Retina (tissue), 1 donor: ENCODE results near the gene NBPF1.
A peak's percentile ranks its signal among the peaks of the same experiment; 100 is the strongest.
"Not testable (repeated sequence)": the region's sequence is repeated elsewhere in the genome, so short reads cannot be mapped to it uniquely, and the experiment has no call there.

Experiments
- DNase-seq: peaks from one replicate; pipeline ENCODE4 v3.0.0-alpha.2; 2016

NBPF1 gene

DNA sequence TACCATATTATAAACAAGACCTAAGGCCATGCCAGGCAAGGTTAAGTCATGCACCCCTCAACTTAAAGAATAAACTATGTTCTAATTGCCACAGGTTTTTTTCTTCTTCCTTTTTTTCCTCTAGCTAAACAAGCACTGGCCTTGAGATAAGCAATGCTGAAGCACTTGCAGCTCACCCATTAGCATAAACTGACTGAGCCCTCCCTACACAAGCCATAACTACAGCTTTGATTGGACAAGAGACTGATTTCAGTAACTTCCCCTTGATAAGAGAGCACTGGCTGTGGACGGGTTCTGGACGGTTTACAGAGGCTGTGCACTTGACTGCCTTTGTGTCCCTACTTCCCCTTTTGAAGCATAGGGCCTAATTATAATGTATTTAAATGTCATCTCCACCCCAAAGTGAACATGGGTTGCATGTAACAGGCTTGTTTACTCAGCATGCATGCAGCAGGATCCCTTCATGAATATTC lies 72.9 kb downstream of the NBPF1 start:
- not testable (repeated sequence) for DNase-seq

GRCh38 chr1:16537528-16537927 lies 75.8 kb downstream of the NBPF1 start:
- not testable (repeated sequence) for DNase-seq

DNA sequence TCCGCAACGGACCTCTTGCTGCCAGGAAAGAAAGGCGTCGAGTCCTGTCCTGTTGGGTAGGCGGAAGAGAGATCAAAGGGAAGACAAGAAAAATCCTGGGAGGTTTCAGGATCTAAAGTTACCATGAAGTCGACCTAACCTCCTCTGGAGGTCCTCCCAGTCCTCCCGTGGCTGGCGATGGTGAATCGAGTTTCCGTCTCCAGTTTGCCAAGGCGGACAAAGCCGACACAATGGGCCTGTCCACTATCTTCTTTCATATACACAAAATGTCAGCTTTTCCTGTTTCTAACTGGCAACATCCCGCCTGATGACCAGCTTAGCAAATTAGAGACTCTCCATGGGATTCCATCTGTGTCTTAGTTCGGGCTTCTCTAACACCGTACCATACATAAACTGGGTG lies 76.6 kb downstream of the NBPF1 start:
- DNase-seq = not testable (repeated sequence)

- not testable (repeated sequence) for DNase-seq
Observed at GRCh38 chr1:16535898-16536297, 77.5 kb downstream of the NBPF1 start.

GRCh38 chr1:16535487-16535886 lies 77.9 kb downstream of the NBPF1 start:
- peak; percentile 76 for DNase-seq

DNA sequence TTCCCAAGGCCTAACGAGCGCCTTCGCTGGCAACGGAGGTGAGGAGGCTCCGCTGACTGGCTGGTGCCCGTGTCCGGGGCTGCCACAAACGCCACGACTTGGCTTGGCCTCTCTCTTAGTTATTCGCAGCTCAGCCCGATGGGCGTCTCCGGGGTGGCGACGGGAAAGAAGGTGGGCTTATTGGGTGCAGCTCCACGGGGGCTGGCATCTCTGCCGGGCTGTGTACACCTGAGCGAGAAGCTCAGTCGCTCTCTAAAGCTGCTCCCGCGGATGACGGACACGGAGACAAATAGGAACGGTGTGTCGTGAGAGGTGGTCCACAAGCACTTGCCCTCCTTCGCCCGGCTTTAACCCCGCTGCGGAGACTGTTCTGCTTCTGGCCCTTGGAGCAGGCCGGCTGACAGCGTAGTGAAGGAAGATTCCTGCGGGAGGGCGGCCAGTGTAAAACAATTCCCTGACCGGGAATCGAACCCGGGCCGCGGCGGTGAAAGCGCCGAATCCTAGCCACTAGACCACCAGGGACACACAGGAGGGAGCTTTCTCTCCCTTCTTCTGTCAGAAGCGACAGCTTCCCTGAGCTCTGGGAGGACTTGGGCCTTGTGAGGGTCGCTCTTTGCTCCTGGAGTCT lies 78.4 kb downstream of the NBPF1 start:
- peak; percentile 83 for DNase-seq

- peak; percentile 32 for DNase-seq
Observed at GRCh38 chr1:16534239-16534828, 79.0 kb downstream of the NBPF1 start.

DNA sequence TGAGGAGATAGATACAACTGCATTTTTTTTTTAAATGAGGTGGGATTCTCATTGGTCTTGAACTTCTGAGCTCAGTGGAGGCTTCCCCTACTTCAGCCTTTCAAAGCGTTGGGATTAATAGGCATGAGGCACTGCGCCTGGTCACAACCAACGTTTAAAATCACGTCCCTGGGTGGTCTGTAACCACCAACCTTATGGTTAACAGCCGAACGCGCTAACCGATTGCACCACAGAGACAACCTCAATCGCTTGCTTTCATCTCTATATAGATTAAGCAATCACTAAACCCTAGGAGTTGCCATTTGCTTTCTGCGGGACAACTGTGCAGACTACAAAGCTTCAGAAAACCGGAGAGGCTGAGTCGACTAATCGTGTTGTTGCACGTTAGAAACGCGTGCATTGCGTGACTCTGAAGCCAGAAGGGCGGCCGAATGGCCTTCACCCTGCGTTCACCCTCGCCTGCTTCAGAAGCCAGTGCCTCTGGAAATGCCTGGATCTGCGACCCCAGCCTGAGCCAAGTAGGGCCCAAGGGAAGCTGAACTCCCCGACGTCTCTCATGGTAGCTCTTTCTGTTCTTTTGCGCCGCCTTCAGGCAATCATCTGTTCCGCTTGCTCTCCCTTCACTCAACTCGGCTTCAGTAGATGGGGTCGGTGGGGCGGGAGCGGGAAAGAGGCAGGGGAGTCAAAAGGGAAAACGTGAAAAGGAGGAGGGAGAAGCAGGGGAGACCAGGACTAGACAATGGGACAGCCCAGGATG lies 81.0 kb downstream of the NBPF1 start:
- DNase-seq = peak; percentile 48

DNA sequence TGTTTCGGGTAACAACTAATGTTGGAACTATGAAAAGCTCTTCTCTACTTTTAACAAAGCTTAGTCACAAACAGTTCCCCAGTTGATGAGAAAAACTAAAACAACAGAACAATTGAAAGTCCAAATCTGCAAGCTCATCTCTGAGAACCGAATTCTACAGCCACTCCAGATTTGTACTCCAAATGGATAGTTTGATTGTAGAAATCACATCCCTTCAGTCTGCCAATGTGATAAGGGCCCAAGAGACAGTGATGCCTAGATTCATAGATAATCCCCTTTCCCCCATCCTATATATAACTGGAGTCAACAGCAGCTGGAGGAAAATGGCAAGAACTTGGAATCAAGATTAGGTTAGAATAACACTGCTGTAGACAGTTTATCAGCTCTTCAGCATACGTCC lies 85.0 kb downstream of the NBPF1 start:
- DNase-seq = not testable (repeated sequence)

DNA sequence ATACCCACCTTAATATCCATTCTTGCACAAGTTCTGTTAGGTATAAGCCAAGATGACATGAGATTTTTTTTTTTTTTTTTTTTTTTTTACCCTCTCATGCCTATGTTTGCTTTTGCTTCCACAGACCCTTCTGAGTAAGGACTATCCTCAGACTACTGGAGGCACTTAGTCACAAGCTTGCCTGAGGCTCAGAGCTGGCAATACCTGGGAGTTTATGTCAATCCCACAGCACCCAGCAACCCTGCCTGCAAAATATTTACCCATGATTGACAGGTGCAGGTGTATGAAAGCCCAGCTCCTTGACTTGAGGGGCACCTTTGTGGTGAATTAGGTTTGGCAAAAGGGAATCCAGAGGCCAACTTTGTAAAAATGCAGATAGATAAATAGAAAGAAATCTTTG lies 87.6 kb downstream of the NBPF1 start:
- not testable (repeated sequence) for DNase-seq

DNA sequence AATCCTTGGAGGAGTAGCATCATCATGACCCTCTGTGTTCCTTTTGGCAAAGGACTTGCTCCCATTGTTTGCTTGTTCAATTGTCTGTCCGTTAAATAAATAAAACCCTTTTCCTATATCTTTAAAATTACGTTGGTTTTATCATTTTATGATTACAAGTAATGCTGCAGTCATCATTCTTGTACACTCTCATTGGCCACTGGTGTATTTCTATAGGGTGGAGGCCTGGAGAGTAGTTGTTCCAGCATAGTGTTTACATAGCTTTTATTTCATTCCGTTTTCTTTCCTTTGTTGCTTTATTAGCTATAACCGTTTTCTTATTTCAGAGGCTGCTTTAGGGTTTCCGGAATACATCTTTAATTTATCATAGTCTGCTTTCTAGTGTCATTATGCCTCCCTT lies 91.7 kb downstream of the NBPF1 start:
- DNase-seq = not testable (repeated sequence)

GRCh38 chr1:16521288-16521583 lies 92.1 kb downstream of the NBPF1 start:
- DNase-seq = no peak

GRCh38 chr1:16520435-16521287 lies 92.7 kb downstream of the NBPF1 start:
- peak; percentile 66 for DNase-seq

DNA sequence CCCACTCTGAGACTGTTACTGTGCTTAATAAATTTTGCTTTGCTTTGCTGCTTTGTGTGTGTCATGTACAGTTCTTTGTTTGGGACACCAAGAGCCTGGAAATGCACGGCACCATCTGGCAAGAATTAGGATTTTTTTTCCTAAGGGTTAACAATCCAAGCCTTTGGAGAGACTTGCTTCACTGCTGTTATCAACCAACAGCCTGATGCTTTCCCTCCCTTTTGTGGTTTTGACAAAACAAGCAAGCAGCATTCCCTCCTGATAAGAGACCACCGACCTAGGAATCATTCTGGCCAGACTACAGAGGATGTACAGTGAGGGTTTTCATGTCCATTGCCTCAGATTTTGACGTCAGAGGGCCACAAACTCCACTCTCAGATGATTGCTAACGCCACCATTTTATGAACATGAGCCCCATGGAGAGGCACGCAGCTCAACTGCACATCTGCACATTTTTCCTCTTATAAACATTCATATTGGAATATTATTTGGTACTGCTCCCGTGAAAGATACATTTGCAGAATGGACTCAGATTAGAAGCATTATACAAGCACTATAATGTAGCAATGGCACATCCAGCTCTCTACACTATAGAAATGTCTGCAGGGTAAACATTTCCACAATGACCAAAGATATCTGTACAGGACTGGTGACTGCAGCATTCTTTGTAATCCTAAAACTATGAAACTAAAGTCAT lies 94.0 kb downstream of the NBPF1 start:
- not testable (repeated sequence) for DNase-seq

GRCh38 chr1:16518913-16519254 lies 94.5 kb downstream of the NBPF1 start:
- DNase-seq = not testable (repeated sequence)

- DNase-seq = not testable (repeated sequence)
Observed at GRCh38 chr1:16516694-16517410, 96.5 kb downstream of the NBPF1 start.

DNA sequence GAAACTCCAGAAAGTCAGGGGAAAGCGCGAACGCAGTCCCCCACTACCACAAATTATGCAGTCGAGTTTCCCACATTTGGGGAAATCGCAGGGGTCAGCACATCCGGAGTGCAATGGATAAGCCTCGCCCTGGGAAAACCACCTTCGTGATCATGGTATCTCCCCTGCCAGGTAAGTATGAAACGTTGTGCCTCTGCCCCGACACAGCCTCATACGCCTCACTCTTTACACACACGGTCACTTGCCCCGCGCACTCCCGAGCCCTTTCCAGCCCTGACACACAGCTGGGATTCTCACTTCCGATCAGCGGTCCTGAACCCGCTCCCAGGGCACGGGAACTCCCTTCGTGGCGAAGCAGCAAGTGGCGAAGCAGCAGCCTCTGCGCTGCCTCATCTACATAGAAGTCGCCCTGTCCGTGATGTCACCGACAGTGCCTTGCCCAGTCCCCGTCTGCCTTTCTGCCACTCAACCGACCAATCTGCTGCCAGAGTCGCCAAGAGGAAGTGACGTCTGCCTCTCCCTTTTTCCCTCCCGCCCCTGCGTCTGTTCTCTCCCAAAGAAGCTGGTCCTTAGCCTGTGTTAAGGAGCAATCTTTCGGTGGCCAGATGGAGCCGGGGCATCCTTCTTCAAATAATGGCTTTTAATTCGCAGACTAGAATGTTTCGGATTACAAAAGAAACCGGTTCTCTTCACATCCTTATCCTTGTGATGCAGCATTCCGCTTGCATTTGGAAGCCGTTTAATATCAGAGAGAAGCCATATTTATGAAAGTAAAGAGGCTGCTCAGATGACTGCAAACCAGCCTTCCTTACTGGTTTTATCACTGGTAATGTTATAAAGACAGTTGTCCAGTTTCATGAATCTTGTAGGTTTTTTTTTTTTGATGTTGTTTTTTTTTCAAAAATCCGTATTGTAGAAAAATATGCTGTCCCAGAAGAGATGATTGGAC lies 99.0 kb downstream of the NBPF1 start, which contains the start of gene RNU1-1:
TSS of gene RNU1-1 (minus strand) at position 179 of the 949 bp plus-strand sequence.
- DNase-seq = peak; percentile 89

- DNase-seq = peak; percentile 88
Observed at GRCh38 chr1:16513412-16514106, 99.8 kb downstream of the NBPF1 start.

DNA sequence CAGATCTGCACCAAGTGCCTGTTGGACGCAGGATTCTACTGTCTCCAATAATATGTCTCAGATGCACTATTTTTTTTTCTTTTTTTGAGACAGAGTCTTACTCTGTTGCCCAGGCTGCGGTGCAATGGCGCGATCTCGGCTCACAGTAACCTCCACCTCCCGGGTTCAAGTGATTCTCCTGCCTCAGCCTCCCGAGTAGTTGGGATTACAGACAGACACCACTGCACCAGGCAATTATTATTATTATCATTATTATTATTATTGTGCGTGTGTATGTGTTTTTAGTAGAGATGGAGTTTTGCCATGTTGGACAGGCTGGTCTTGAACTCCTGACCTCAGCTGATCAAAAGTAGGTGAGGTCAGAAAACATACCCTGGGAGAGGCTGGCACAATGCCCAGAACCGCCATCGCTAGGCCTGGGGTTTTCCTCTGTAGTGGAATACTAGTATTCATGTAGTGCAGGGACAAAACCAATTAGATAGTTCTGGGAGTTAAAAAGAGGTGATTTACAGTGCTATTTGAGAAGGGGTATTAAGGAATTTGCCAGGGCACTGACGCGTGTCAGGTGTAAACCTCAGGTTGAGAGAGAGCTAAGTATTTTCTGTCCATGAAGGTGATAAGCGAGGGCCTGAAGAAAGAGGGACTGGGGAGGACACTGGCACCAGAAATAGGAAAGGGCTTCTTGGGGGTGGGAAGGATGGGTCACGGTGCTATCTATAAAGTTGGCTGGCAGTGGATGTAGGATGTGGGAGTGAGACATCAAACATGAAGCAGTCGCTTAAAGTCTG lies 100.5 kb downstream of the NBPF1 start:
- DNase-seq = not testable (repeated sequence)
